GM12878 (cell line): ENCODE data around the gene KDSR.

Experiments used
- BMI1 ChIP-seq: fragments of 450-650 bp; IDR thresholded peaks from 2 replicates; pipeline ENCODE4 v1.6.1; 2016; ENCODE audit warnings: mild to moderate bottlenecking, moderate library complexity, borderline replicate concordance
- CTCF ChIP-seq, 3 experiments: IDR thresholded peaks in 2 of 3; conservative IDR thresholded peaks in 1 of 3; 2 replicates each; pipeline ENCODE4 v1.5.1; 2011; ENCODE audit warnings: low read depth in 3 of 3, low read length in 3 of 3, mild to moderate bottlenecking in 3 of 3, control low read depth in 2 of 3, moderate library complexity in 2 of 3, inconsistent platforms in 1 of 3, mixed read lengths in 1 of 3; ENCODE audit not compliant: control insufficient read depth in 2 of 3, insufficient read depth in 1 of 3; ENCODE audit errors: extremely low read depth in 1 of 3
- E4F1 ChIP-seq: fragments of 450-650 bp; IDR thresholded peaks from 2 replicates; pipeline ENCODE4 v1.6.1; 2018; ENCODE audit warnings: borderline replicate concordance, mild to moderate bottlenecking; ENCODE audit not compliant: partially characterized antibody
- KDM1A ChIP-seq: fragments of 200-600 bp; sonication (generic); IDR thresholded peaks from 2 replicates; pipeline ENCODE4 v1.6.1; 2016; ENCODE audit warnings: borderline replicate concordance
- POLR2A ChIP-seq: IDR thresholded peaks from 2 replicates; pipeline ENCODE4 v1.6.1; 2011; ENCODE audit warnings: low read depth, mild to moderate bottlenecking, low read length
- POLR2AphosphoS5 ChIP-seq: IDR thresholded peaks from 2 replicates; pipeline ENCODE4 v1.6.1; 2011; ENCODE audit warnings: mild to moderate bottlenecking, low read length, inconsistent platforms
- PRDM15 ChIP-seq: fragments of 450-650 bp; formaldehyde crosslinking; IDR thresholded peaks from 2 replicates; pipeline ENCODE4 v1.4.0; 2020; ENCODE audit warnings: mild to moderate bottlenecking, moderate library complexity
- RAD21 ChIP-seq: IDR thresholded peaks from 2 replicates; pipeline ENCODE4 v1.6.1; 2011; ENCODE audit warnings: mild to moderate bottlenecking, low read depth, low read length, moderate library complexity; ENCODE audit not compliant: insufficient read depth

- TF ChIP-seq CTCF (IDR thresholded peaks at IDR 0.05 in 2 of 3, conservative IDR thresholded peaks at IDR 0.05 in 1 of 3; ENCODE audit: control insufficient read depth in 2 of 3, extremely low read depth in 1 of 3, insufficient read depth in 1 of 3, low read depth in 3 of 3, low read length in 3 of 3) (no peak), POLR2A (peak; percentile 33; the same call in 1 of the 2 replicates), E4F1 (no peak), POLR2AphosphoS5 (peak; percentile 70; the same call in 1 of the 2 replicates), BMI1 (no peak), PRDM15 (CRISPR knock-in tag) (no peak), KDM1A (no peak), RAD21 (no peak)
Measured at GRCh38 chr18:63319383-63320122, 47.5 kb downstream of the KDSR start, which contains the start of gene BCL2.
